Esophagus muscularis mucosa (tissue), 4 donors: ENCODE results near the gene WNK1. TPM values are rescaled to one million over a fixed set of nuclear protein-coding genes. Genes with fewer than 3 reads are reported as not detected.

Experiments
- DNase-seq: peaks from one replicate; pipeline ENCODE4 v3.0.0-alpha.2; 2017; ENCODE audit errors: extremely low spot score
- H3K27ac ChIP-seq, 4 donors: fragments of 200-600 bp; sonication (generic); replicated peaks in 1 of 4; 1 replicate in 3 of 4; 2 replicates in 1 of 4; pipeline ENCODE4 v1.5.1; 2016 to 2019; ENCODE audit warnings: mild to moderate bottlenecking in 1 of 4
- H3K27me3 ChIP-seq, 4 donors: fragments of 200-600 bp; sonication (generic); one replicate each; pipeline versions ENCODE4 v1.5.1 to v1.6.0; 2016 to 2019
- H3K36me3 ChIP-seq, 4 donors: fragments of 200-600 bp; sonication (generic); one replicate each; pipeline ENCODE4 v1.5.1; 2016 to 2019
- H3K4me1 ChIP-seq, 4 donors: fragments of 200-600 bp; sonication (generic); one replicate each; pipeline ENCODE4 v1.5.1; 2016 to 2019
- H3K4me3 ChIP-seq, 4 donors: fragments of 200-600 bp; sonication (generic); 1 replicate in 2 of 4; 2 replicates in 2 of 4; pipeline ENCODE4 v1.5.1; 2016 to 2019; ENCODE audit warnings: mild to moderate bottlenecking in 4 of 4, moderate library complexity in 1 of 4
- H3K9me3 ChIP-seq, 4 donors: fragments of 200-600 bp; sonication (generic); 1 replicate in 3 of 4; 2 replicates in 1 of 4; pipeline ENCODE4 v1.5.1; 2016 to 2019
- EP300 ChIP-seq: sonication (generic); formaldehyde crosslinking; IDR thresholded peaks from one replicate; pipeline ENCODE4 v1.6.1; 2017; ENCODE audit warnings: antibody characterized with exemption
- POLR2A ChIP-seq: fragments of 450-650 bp; IDR thresholded peaks from one replicate; pipeline ENCODE4 v1.6.1; 2017; ENCODE audit warnings: antibody characterized with exemption, moderate library complexity, mild to moderate bottlenecking, low read depth
- POLR2AphosphoS5 ChIP-seq, 2 donors: sonication (generic); formaldehyde crosslinking; IDR thresholded peaks; one replicate each; pipeline ENCODE4 v1.6.1; 2017; ENCODE audit warnings: antibody characterized with exemption in 2 of 2
- WGBS: methylation state at CpG from one replicate; pipeline ENCODE4 v1.1.5; 2018; 5-methylcytosine and 5-hydroxymethylcytosine counted together
- intact Hi-C: fragments of 100-400 bp; cut with DNase I; formaldehyde crosslinking; loops from one replicate; pipeline ENCODE4 v1.15.1; 2023
- total RNA-seq, 4 donors: library from RNA; depleted of rRNA; stranded (reverse); fragments of >200 nt; gene quantifications; one replicate each; pipeline versions ENCODE4 v1.1.0 to v1.2.1, GENCODE V29; 2016
- TF ChIP-seq, protein P1 (sequence below), 3 experiments: fragments of 200-600 bp in 2 of 3; fragments of 450-650 bp in 1 of 3; sonication (generic) in 2 of 3; IDR thresholded peaks; one replicate each; pipeline ENCODE4 v1.5.1; 2017 to 2019; ENCODE audit warnings: antibody characterized with exemption in 3 of 3, mild to moderate bottlenecking in 2 of 3, moderate library complexity in 1 of 3

Gene WNK1
- total RNA-seq, 4 donors from 2014 or later, result 137 to 250 (median 158) TPM

DNA sequence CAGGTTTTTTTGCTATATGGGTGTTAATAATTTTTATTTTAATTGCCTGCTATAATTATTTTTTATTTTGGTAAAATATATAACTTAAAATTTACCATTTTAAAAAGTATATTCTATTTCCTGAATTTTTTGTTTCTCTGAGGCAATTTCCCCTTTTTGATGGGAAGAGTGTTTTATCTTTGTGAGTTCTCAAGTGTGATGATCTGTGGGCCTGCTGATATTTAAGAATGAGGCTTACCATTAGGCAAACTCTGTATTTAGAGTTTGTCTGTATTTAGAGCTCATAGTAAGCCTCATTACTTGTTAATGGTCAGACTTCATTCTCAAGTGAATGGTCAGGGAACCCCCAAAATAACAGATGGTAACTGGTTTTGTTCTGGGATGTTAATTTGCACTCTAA, 48.0 kb downstream of the WNK1 start:
- no peak for DNase-seq
- H3K27me3 ChIP-seq, result no peaks in the 10 kb centered on the region
- TF ChIP-seq EP300, result no peak
- TF ChIP-seq POLR2A, result no peak
- no peak for TF ChIP-seq POLR2AphosphoS5 (IDR thresholded peaks at IDR 0.05)
- TF ChIP-seq, protein P1, sequence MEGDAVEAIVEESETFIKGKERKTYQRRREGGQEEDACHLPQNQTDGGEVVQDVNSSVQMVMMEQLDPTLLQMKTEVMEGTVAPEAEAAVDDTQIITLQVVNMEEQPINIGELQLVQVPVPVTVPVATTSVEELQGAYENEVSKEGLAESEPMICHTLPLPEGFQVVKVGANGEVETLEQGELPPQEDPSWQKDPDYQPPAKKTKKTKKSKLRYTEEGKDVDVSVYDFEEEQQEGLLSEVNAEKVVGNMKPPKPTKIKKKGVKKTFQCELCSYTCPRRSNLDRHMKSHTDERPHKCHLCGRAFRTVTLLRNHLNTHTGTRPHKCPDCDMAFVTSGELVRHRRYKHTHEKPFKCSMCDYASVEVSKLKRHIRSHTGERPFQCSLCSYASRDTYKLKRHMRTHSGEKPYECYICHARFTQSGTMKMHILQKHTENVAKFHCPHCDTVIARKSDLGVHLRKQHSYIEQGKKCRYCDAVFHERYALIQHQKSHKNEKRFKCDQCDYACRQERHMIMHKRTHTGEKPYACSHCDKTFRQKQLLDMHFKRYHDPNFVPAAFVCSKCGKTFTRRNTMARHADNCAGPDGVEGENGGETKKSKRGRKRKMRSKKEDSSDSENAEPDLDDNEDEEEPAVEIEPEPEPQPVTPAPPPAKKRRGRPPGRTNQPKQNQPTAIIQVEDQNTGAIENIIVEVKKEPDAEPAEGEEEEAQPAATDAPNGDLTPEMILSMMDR (IDR thresholded peaks at IDR 0.05), result no peak
- no peaks in the 10 kb centered on the region for H3K9me3 ChIP-seq
- no peak overlapping the region for H3K4me3 ChIP-seq
- H3K27ac ChIP-seq, result no peak overlapping the region
- H3K36me3 ChIP-seq, result no peaks in the 10 kb centered on the region
- peaks cover 32 to 64% (median 50%) of the 10 kb centered on the region in 4 donors for H3K4me1 ChIP-seq
- intact Hi-C loops, result no loop called here

DNA sequence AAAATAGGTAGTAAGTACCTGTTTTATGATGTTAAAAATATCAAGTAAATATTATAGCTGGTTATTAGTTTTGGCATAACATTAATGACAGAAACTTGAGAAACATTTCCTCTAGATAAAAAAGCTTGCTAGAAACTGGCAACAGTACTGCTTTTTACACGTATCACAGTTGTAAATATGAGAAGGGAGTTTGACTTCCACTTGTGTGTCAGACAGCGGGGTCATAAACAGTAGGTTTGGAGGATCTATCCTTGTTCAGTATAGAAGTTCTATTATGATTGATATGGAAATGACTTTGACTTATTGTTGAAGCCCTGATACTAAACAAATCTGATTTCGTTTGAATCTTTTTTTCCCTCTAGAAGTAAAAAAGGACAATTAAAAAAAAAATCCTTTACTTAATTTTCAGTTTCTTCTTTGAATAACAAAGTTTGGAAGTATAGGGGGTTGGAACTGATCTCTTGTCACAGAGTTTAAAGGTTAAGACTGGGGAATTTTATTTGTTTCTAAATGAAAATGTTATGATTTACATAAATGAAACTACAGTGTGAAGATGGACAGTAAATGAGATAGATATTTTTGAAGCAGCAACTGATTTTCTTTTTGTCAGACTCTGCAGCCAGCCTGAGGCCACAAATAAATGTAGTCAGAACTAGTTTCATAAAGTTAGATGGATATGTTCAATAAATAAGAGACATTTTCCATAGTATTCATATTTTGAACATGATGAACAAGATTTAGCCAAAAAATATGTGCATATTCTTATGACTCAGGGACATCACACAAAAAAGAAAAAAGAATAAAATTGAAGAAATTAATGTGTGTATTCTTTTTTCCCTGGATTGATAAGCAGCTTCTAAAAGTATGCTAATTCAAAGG, 50.1 kb downstream of the WNK1 start:
- Histone ChIP-seq H3K4me1 (peaks cover 25 to 61% (median 46%) of the 10 kb centered on the region in 4 donors), H3K9me3 (no peaks in the 10 kb centered on the region), H3K36me3 (no peaks in the 10 kb centered on the region), H3K4me3 (no peak overlapping the region), H3K27ac (no peak overlapping the region), H3K27me3 (no peaks in the 10 kb centered on the region)
- intact Hi-C loops, result no loop called here
- DNase-seq, result no peak
- no peak for TF ChIP-seq POLR2A
- TF ChIP-seq, protein P1 (IDR thresholded peaks at IDR 0.05), result no peak
- TF ChIP-seq POLR2AphosphoS5 (IDR thresholded peaks at IDR 0.05), result no peak
- no peak for TF ChIP-seq EP300
- WGBS, result 43% methylated on average over 3 of the region's 3 CpGs

GRCh38 chr12:805022-805632, 52.7 kb downstream of the WNK1 start:
- intact Hi-C loops, result no loop called here
- DNase-seq, result no peak
- WGBS, result 65% methylated on average over 3 of the region's 3 CpGs

GRCh38 chr12:806200-806791, 53.9 kb downstream of the WNK1 start:
- DNase-seq, result no peak
- Histone ChIP-seq H3K4me1 (peaks cover 35 to 66% (median 57%) of the 10 kb centered on the region in 4 donors), H3K9me3 (no peaks in the 10 kb centered on the region), H3K4me3 (no peak overlapping the region), H3K27me3 (no peaks in the 10 kb centered on the region), H3K36me3 (no peaks in the 10 kb centered on the region), H3K27ac (no peak overlapping the region)
- TF ChIP-seq EP300 (no peak), POLR2A (no peak), POLR2AphosphoS5 (IDR thresholded peaks at IDR 0.05) (no peak)
- TF ChIP-seq, protein P1 (IDR thresholded peaks at IDR 0.05), result no peak
- 84% methylated on average over 3 of the region's 3 CpGs for WGBS
- intact Hi-C loops, result no loop called here

More at GRCh38 chr12:805022-805632, 52.7 kb downstream of the WNK1 start:
- TF ChIP-seq POLR2A (no peak), EP300 (no peak), POLR2AphosphoS5 (IDR thresholded peaks at IDR 0.05) (no peak)
- TF ChIP-seq, protein P1 (IDR thresholded peaks at IDR 0.05), result no peak
- H3K4me1 ChIP-seq, result peaks cover 23 to 63% (median 49%) of the 10 kb centered on the region in 4 donors
- no peak overlapping the region for H3K4me3 ChIP-seq
- no peak overlapping the region for H3K27ac ChIP-seq
- H3K36me3 ChIP-seq, result no peaks in the 10 kb centered on the region
- no peaks in the 10 kb centered on the region for H3K9me3 ChIP-seq
- no peaks in the 10 kb centered on the region for H3K27me3 ChIP-seq
